Naive B cell (primary cell): ENCODE measurements around the gene PHACTR4. TPM values are rescaled to one million over a fixed set of nuclear protein-coding genes. Genes with fewer than 3 reads are reported as not detected.
A peak's percentile ranks its signal among the peaks of the same experiment; 100 is the strongest.
"Not testable (repeated sequence)": the region's sequence is repeated elsewhere in the genome, so short reads cannot be mapped to it uniquely, and the experiment has no call there.

Source experiments
- ATAC-seq, 2 donors: fragments of 150-1000 bp; cut with Tn5 transposase; 2 replicates each; pipeline ENCODE4 v1.10.0; 2021; ENCODE audit warnings: low read depth in 2 of 2, mild to moderate bottlenecking in 2 of 2, moderate library complexity in 2 of 2
- DNase-seq: peaks from one replicate; pipeline ENCODE4 v3.0.0; 2022
- H3K27ac Mint-ChIP-seq, 6 donors: one replicate each; pipeline ENCODE4 v1.8.0; 2020 to 2022; ENCODE audit warnings: mild to moderate bottlenecking in 6 of 6, mixed read lengths in 6 of 6, moderate library complexity in 5 of 6, inconsistent platforms in 2 of 6
- H3K27me3 Mint-ChIP-seq, 3 donors: one replicate each; pipeline ENCODE4 v1.8.0; 2021 to 2022; ENCODE audit warnings: mixed read lengths in 3 of 3, mild to moderate bottlenecking in 1 of 3
- H3K36me3 Mint-ChIP-seq, 2 donors: one replicate each; pipeline ENCODE4 v1.8.0; 2020 to 2022; ENCODE audit warnings: mixed read lengths in 2 of 2, inconsistent platforms in 1 of 2, mild to moderate bottlenecking in 1 of 2
- H3K4me1 Mint-ChIP-seq, 3 donors: one replicate each; pipeline ENCODE4 v1.8.0; 2020 to 2022; ENCODE audit warnings: mixed read lengths in 3 of 3, inconsistent platforms in 1 of 3, mild to moderate bottlenecking in 1 of 3, moderate library complexity in 1 of 3
- H3K4me3 Mint-ChIP-seq, 8 donors: one replicate each; pipeline ENCODE4 v1.8.0; 2020 to 2022; ENCODE audit warnings: mild to moderate bottlenecking in 8 of 8, mixed read lengths in 8 of 8, moderate library complexity in 8 of 8, inconsistent platforms in 2 of 8
- H3K9me3 Mint-ChIP-seq, 7 donors: one replicate each; pipeline ENCODE4 v1.8.0; 2020 to 2022; ENCODE audit warnings: mixed read lengths in 7 of 7, mild to moderate bottlenecking in 5 of 7, inconsistent platforms in 2 of 7, moderate library complexity in 1 of 7
- polyA plus RNA-seq, 6 donors: library from polyadenylated mRNA; unstranded; fragments of 300-500 nt; fragmentation: Illumina TruSeq; gene quantifications; one replicate each; pipeline ENCODE4 v1.2.3, GENCODE V29; 2021; ENCODE audit warnings: low read depth in 6 of 6

The PHACTR4 gene
- polyA plus RNA-seq, 6 donors from 2014 or later = 6.9 to 23.0 (median 9.5) TPM; not detected in 1

DNA sequence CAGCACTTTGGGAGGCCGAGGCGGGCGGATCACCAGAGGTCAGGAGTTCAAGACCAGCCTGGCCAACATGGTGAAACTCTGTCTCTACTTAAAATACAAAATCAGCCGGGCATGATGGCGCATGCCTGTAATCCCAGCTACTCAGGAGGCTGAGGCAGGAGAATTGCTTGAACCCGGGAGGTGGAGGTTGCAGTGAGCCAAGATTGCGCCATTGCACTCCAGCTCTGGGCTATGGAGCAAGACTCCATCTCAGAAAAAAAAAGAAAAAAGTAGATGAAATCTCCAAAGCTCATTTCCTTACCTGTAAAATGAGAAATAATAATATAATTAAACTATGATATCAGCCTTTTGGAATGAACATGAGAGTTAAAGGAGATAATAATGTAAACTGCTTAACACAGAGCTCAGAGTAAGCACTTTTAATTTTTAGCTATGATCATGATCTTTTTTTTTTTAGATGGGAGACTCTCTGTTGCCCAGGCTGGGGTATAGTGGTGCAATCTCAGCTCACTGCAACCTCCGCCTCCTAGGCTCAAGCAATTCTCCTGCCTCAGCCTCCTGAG, 16.2 kb upstream of the PHACTR4 start:
- H3K9me3 Mint-ChIP-seq, H3K4me3 Mint-ChIP-seq, H3K27me3 Mint-ChIP-seq, ATAC-seq, H3K36me3 Mint-ChIP-seq, H3K4me1 Mint-ChIP-seq, DNase-seq: not testable (repeated sequence)
- peak overlapping the region in 1 of 6 donors; percentile 20 for H3K27ac Mint-ChIP-seq

DNA sequence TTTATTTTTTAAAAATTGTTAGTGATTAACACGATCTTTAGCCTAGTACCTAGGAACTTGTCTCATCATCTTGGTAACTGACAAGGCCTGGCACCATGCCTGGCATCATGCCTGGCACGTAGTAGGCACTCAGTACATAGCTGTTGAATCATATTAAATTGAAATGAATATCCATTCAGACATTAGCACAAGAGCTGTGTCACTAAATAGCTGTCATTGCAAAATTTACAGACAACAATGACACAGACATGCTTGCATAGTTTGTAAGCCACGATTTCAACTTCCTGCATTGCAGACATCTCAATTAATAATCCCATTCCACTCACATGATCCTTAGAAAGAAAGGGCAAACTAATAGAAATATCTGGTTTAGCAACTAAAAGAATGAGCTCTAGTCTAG, 15.4 kb upstream of the PHACTR4 start:
- Mint-ChIP-seq H3K36me3 (no peaks in the 10 kb centered on the region), H3K9me3 (no peaks in the 10 kb centered on the region), H3K27ac (no peak overlapping the region), H3K4me1 (peaks cover 0 to 8% (median 5%) of the 10 kb centered on the region in 3 donors), H3K27me3 (no peaks in the 10 kb centered on the region), H3K4me3 (no peak overlapping the region)
- ATAC-seq = no peak
- DNase-seq = no peak

DNA sequence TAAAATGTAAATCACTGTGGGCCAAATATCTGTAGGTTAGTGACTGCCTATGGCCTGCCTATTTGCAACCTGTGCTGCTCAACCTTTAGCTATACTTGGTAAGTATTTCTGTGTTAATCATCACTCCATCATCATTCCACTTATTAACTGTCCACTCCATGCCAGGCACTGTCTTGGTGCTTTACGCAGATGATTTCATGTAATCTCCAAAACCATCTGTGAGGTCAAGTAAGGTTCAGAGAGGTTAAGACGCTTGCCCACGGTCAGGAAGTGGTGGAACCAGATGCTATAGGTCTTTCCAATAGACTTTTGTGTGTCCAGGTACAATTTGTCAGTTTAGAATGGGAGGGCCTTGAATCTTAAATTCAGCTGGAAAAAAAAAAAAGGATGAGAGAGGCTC, 10.8 kb upstream of the PHACTR4 start:
- no peak for ATAC-seq
- no peaks in the 10 kb centered on the region for H3K9me3 Mint-ChIP-seq
- H3K36me3 Mint-ChIP-seq = no peaks in the 10 kb centered on the region
- DNase-seq = no peak
- no peak overlapping the region for H3K4me3 Mint-ChIP-seq
- peaks cover 3 to 8% (median 5%) of the 10 kb centered on the region in 3 donors for H3K4me1 Mint-ChIP-seq
- no peak overlapping the region for H3K27ac Mint-ChIP-seq
- no peaks in the 10 kb centered on the region for H3K27me3 Mint-ChIP-seq

- Mint-ChIP-seq H3K4me3 (no peak overlapping the region), H3K4me1 (peaks cover under 1 to 4% (median 3%) of the 10 kb centered on the region in 3 donors), H3K9me3 (no peaks in the 10 kb centered on the region), H3K27me3 (no peaks in the 10 kb centered on the region), H3K27ac (no peak overlapping the region), H3K36me3 (no peaks in the 10 kb centered on the region)
- peak; percentile 58 for DNase-seq
- peak; percentile 74 to 91 for ATAC-seq
Observed at GRCh38 chr1:28359592-28360239, 9.8 kb upstream of the PHACTR4 start.

- Mint-ChIP-seq H3K4me3 (peak overlapping the region in 1 of 8 donors; percentile 7), H3K27me3 (no peaks in the 10 kb centered on the region), H3K36me3 (no peaks in the 10 kb centered on the region), H3K4me1 (peaks cover 10 to 17% (median 11%) of the 10 kb centered on the region in 3 donors), H3K9me3 (no peaks in the 10 kb centered on the region), H3K27ac (no peak overlapping the region)
- ATAC-seq = no peak
- no peak for DNase-seq
Observed at GRCh38 chr1:28364888-28365287, 4.7 kb upstream of the PHACTR4 start.

GRCh38 chr1:28365864-28366263, 3.7 kb upstream of the PHACTR4 start:
- Mint-ChIP-seq H3K36me3 (no peaks in the 10 kb centered on the region), H3K4me3 (peak overlapping the region in 1 of 8 donors; percentile 14), H3K9me3 (no peaks in the 10 kb centered on the region), H3K4me1 (peaks cover 10 to 25% (median 20%) of the 10 kb centered on the region in 3 donors), H3K27ac (peak overlapping the region in 2 of 6 donors; percentile 33 to 53), H3K27me3 (no peaks in the 10 kb centered on the region)
- DNase-seq = no peak
- ATAC-seq = no peak

- DNase-seq, H3K9me3 Mint-ChIP-seq, H3K27me3 Mint-ChIP-seq, H3K36me3 Mint-ChIP-seq, ATAC-seq: not testable (repeated sequence)
- Mint-ChIP-seq H3K4me3 (peak overlapping the region; percentile 92 to 99 (median 98)), H3K27ac (peak overlapping the region in 3 of 6 donors; percentile 33 to 88 (median 65)), H3K4me1 (peaks cover 10 to 28% (median 25%) of the 10 kb centered on the region in 3 donors)
Observed at GRCh38 chr1:28368608-28369007, 932 bp upstream of the PHACTR4 start.

- ATAC-seq (peak; percentile 51 to 52), DNase-seq (peak; percentile 25)
Observed at GRCh38 chr1:28370239-28371009, 884 bp downstream of the PHACTR4 start.

GRCh38 chr1:28371010-28371377, 1.5 kb downstream of the PHACTR4 start:
- no peaks in the 10 kb centered on the region for H3K36me3 Mint-ChIP-seq
- ATAC-seq = no peak

More at GRCh38 chr1:28370239-28371009, 884 bp downstream of the PHACTR4 start:
- no peaks in the 10 kb centered on the region for H3K36me3 Mint-ChIP-seq
- H3K4me1 Mint-ChIP-seq = peaks cover 10 to 36% (median 33%) of the 10 kb centered on the region in 3 donors
- H3K27ac Mint-ChIP-seq = peak overlapping the region; percentile 88 to 96 (median 89)
- H3K4me3 Mint-ChIP-seq = peak overlapping the region; percentile 92 to 99 (median 97)
- no peaks in the 10 kb centered on the region for H3K27me3 Mint-ChIP-seq
- no peaks in the 10 kb centered on the region for H3K9me3 Mint-ChIP-seq

GRCh38 chr1:28373450-28373849, 3.9 kb downstream of the PHACTR4 start:
- Mint-ChIP-seq H3K27ac (peak overlapping the region in 2 of 6 donors; percentile 11 to 51), H3K4me3 (peak overlapping the region in 2 of 8 donors; percentile 15 to 54), H3K4me1 (peaks cover 8 to 40% (median 37%) of the 10 kb centered on the region in 3 donors)
- H3K27me3 Mint-ChIP-seq, H3K36me3 Mint-ChIP-seq, DNase-seq, H3K9me3 Mint-ChIP-seq, ATAC-seq: not testable (repeated sequence)

More at GRCh38 chr1:28371010-28371377, 1.5 kb downstream of the PHACTR4 start:
- peak overlapping the region in 4 of 6 donors; percentile 12 to 90 (median 88) for H3K27ac Mint-ChIP-seq
- no peaks in the 10 kb centered on the region for H3K27me3 Mint-ChIP-seq
- DNase-seq = no peak
- H3K4me3 Mint-ChIP-seq = peak overlapping the region; percentile 92 to 99 (median 97)
- no peaks in the 10 kb centered on the region for H3K9me3 Mint-ChIP-seq
- peaks cover 10 to 39% (median 34%) of the 10 kb centered on the region in 3 donors for H3K4me1 Mint-ChIP-seq

GRCh38 chr1:28374297-28374696, 4.8 kb downstream of the PHACTR4 start:
- DNase-seq (no peak), ATAC-seq (no peak)
- Mint-ChIP-seq H3K4me1 (peaks cover 6 to 39% (median 38%) of the 10 kb centered on the region in 3 donors), H3K9me3 (no peaks in the 10 kb centered on the region), H3K27me3 (no peaks in the 10 kb centered on the region), H3K27ac (no peak overlapping the region), H3K4me3 (peak overlapping the region in 1 of 8 donors; percentile 54), H3K36me3 (no peaks in the 10 kb centered on the region)

DNA sequence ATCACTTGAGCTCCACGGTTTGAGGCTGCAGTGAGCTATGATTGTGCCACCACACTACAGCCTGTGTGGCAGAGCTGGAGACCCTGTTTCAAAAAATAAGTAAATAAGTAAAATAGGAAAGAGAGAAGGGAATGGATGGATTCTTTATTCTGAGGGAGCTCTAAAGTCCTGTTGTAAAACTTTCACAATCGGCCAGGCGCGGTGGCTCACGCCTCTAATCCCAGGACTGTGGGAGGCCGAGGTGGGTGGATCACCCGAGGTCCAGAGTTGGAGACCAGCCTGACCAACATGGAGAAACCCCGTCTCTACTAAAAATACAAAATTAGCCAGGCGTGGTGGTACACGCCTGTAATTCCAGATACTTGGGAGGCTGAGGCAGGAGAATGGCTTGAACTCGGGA, 6.1 kb downstream of the PHACTR4 start:
- Mint-ChIP-seq H3K4me1 (peaks cover 9 to 37% (median 34%) of the 10 kb centered on the region in 3 donors), H3K27ac (peak overlapping the region in 2 of 6 donors; percentile 18 to 29)
- H3K27me3 Mint-ChIP-seq, H3K36me3 Mint-ChIP-seq, ATAC-seq, H3K9me3 Mint-ChIP-seq, H3K4me3 Mint-ChIP-seq, DNase-seq: not testable (repeated sequence)

GRCh38 chr1:28376195-28376594, 6.7 kb downstream of the PHACTR4 start:
- H3K9me3 Mint-ChIP-seq, H3K27me3 Mint-ChIP-seq, ATAC-seq, H3K36me3 Mint-ChIP-seq, DNase-seq: not testable (repeated sequence)
- peak overlapping the region in 1 of 6 donors; percentile 92 for H3K27ac Mint-ChIP-seq
- H3K4me1 Mint-ChIP-seq = peaks cover 11 to 37% (median 35%) of the 10 kb centered on the region in 3 donors
- H3K4me3 Mint-ChIP-seq = peak overlapping the region in 1 of 8 donors; percentile 4
